NCI-H2227 (cell line): Measurements from ENCODE around the gene SYNPO.

Source experiments
- DNase-seq: peaks from one replicate; lab custom pipeline; 2025; ENCODE audit not compliant: unreplicated experiment; lab: John Stamatoyannopoulos, UW

Gene SYNPO

DNA sequence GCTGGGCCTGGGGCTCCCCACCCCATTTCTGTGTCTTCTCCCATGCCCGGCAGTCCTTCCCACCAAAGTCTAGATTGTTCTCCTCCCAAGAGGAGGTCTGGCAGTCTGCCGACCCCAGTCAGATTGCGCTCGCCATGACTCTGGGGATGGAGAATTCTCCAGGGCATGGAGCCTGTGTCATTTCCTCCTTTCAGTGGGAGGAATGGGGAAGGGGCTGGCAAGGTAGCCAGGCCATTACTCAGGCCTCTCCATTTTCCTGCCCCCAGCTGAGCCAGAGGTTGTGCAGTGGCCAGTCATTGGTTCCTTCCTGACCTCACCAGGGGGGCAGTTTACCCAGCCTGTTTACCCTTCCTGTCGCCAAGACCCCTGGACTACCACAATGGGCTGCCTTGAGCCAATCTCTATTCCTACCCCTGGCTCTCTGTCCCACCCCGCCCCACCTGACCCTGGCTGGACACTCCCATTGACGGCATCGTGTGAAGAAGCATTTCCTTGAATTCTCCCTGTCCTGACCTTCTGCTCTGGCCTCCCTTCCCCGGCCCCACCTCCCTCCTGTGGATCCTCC is 628 bp downstream of the SYNPO start:
- DNase-seq = no peak

- DNase-seq = no peak
These were observed 1.5 kb downstream of the SYNPO start for GRCh38 chr5:150641824-150642566.

GRCh38 chr5:150642567-150642927 is 2.1 kb downstream of the SYNPO start:
- no peak for DNase-seq

- DNase-seq = no peak
These were observed 2.7 kb downstream of the SYNPO start for GRCh38 chr5:150642991-150643710.

- DNase-seq = no peak
These were observed 3.6 kb downstream of the SYNPO start for GRCh38 chr5:150644058-150644457.

- no peak for DNase-seq
These were observed 4.1 kb downstream of the SYNPO start for GRCh38 chr5:150644514-150644913.

DNA sequence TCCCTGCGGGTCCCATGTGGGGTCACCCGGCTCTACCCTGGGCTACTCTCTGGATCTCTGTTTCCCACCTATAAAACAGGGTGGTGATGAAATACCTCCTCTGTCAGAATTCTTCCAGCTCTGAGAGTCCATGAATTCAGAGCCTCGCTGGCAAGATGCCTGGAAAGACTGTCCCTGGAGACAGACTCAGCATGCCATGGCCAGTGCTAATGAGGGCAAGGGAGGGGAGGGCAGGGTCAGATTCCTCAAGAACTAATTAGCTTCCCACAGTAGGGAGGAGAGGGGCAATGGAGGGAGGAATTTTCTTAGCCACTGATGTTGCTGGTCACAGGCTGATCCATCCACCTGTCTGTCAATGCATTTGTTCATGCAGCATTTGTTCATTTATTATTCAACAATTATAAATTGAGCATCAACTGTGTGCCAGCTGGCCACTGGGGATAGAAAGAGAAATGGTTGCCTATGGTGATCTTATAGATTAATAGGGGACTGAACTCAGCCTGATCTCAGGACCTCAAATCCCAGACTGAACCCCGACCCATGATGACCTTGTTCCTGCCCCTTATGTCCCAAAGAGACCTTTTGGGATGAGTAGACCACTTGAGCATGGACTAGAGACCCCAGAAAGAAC is 4.7 kb downstream of the SYNPO start:
- DNase-seq = no peak

DNA sequence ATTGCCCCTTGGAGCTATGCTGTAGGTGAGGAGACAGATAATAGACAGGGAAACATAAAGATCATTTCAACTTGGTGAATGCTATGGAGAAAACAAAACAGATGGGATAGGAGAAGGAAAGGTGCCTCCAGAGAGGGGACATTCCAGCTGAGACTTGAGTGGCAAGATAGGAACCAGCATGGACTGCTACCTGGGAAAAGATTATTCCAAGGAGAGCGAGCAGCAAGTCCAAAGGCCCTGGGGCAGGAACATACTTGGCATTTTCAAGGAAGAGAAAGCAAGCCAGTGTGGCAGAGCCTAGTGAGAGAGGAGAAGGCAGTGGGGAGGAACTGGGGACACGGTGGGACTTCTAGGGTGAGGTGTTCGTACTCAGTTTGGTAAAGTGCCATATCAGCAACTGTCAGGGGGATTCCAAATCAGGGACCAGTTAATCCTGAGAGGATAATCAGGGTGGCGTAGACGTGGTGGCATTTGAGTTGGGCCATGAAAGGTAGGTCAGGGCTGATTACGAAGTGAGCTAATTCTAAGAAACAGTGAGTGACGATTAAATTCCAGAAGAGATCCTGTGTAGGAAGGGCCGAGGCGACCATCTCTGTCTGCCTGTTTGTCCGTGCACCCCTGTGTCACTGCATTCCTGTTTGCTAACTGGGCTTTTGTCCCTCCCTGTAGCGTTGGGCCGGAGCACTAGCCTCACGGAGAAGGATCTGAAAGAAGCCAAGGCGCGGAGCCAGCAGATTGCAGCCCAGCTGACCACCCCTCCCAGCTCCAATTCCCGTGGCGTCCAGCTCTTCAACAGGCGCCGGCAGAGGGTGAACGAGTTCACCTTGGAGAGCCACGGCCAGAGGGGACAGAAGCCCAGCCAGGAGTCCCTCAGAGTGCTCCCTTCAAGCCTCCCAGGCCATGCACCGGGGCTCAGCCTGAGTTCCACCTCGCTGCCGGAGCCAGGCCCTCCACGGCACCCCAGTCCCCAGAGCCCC is 7.1 kb downstream of the SYNPO start:
- no peak for DNase-seq

GRCh38 chr5:150648294-150649107 is 8.0 kb downstream of the SYNPO start:
- no peak for DNase-seq

- no peak for DNase-seq
These were observed 8.9 kb downstream of the SYNPO start for GRCh38 chr5:150649108-150650020.

DNA sequence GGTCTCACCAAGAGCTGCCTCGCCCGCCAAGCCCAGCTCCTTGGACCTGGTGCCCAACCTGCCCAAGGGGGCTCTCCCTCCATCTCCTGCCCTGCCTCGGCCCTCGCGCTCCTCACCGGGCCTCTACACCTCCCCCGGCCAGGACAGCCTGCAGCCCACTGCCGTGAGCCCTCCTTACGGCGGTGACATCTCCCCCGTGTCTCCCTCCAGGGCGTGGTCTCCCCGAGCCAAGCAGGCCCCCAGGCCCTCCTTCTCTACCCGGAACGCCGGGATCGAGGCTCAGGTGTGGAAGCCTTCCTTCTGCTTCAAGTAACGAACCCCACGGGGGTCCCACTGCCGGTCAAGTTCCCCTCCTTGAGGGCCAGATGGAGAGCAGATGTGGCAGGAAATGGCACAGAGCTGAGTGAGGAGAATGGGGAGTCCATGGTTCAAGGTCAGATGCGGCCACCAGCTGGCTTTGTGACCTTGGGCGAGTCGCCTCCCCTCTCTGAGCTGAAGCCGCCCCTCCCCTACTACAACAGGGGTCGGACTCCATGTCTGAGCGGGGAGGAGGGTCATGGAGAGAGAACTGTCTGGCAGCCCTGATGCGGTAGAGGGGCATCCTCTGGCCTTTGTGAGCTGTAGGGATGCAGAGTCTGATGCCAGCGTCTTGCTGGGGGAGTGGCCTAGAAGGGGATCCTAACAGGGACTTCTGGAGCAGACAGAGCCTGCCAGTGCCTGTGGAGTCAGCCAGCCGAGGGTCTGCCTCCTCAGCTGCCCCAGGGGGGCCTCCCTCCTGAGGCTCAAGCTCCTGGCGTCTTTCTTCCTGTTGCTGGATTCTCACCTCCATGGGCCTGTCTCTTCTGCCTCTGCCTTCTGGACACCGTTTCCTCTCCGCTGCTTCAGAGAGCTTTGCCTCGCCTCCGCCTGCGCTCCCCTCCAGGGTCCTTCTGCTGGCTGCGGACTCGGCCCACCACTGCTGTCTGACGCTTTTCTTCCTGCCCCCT is 9.9 kb downstream of the SYNPO start:
- DNase-seq = no peak

DNA sequence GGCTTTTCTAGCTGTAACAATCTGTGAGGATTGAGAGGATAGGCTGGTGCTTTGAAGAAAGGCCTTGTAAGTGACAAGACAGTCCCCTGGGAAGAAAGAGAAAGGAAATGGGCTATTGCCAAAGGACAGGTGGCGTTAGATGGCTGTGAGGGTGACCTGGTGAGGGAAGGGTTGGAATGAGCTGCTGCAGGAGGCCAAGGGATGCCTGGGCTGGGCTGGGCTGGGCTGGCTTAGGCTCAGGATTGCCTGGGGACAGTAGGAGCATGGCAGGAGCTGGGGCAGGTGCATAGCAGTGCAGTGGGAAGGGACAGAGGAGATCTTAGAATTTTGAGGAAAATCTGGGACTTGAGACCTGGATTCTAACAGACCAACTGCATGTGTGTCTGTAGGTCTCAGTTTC is 10.9 kb downstream of the SYNPO start:
- DNase-seq = no peak

- no peak for DNase-seq
These were observed 11.6 kb downstream of the SYNPO start for GRCh38 chr5:150651924-150652671.

GRCh38 chr5:150653145-150653761 is 12.8 kb downstream of the SYNPO start:
- DNase-seq = no peak

GRCh38 chr5:150653762-150654556 is 13.5 kb downstream of the SYNPO start:
- DNase-seq = no peak

DNA sequence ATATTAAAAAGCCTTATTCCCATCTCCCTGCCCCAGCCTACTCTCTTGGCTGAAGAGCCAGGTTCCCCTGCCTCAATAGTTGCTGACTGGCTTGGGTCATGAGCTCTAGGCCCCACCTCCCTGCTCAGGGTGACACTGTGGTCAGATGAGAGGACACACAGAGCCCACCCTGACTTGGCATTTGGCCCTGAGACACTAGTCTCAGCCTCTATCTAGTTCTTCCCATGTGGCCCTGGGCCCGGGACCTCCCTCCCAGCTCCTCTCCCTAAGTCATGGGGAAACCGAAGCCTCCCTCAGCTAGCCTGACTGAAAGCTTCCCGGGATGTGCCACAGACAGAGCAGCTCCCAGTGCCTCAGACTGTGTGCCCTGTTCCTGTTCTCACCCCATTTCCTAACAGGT is 14.8 kb downstream of the SYNPO start:
- no peak for DNase-seq
